H1 (cell line): Measurements from ENCODE around the gene HAT1. TPM values are rescaled to one million over a fixed set of nuclear protein-coding genes. Genes with fewer than 3 reads are reported as not detected.

Experiments used
- CTCF ChIA-PET: fragments of 300-600 bp; sonication (Branson Sonifier 250); formaldehyde crosslinking; loops from one replicate; lab custom pipeline; 2021; ENCODE audit not compliant: partially characterized antibody; lab: Charles Lee
- POLR2A ChIA-PET: fragments of 300-600 bp; sonication (Branson Sonifier 250); formaldehyde crosslinking; loops from one replicate; lab custom pipeline; 2021; ENCODE audit warnings: inconsistent platforms; ENCODE audit not compliant: partially characterized antibody; lab: Charles Lee
- DNase-seq, 2 experiments: peaks; one replicate each; pipeline versions ENCODE4 v3.0.0 to v3.0.0-alpha.2; 2010 to 2022; ENCODE audit warnings: low spot score in 2 of 2, low read depth in 1 of 2, mixed read lengths in 1 of 2
- FAIRE-seq: peaks from 2 replicates; lab custom pipeline; 2011; peaks lifted over from hg19 to GRCh38; lab: Jason Lieb, UNC
- H2AFZ ChIP-seq: 2 replicates; pipeline ENCODE4 v1.8.1; 2012; ENCODE audit warnings: low read length, inconsistent platforms
- H2AK5ac ChIP-seq: 2 replicates; pipeline ENCODE4 v1.6.1; 2013; ENCODE audit warnings: low read depth, low read length
- H2BK120ac ChIP-seq: replicated peaks from 2 replicates; pipeline ENCODE3; 2013; ENCODE audit warnings: low read depth, low read length, inconsistent platforms
- H2BK12ac ChIP-seq: 2 replicates; pipeline ENCODE4 v1.6.1; 2013; ENCODE audit warnings: low read depth, low read length
- H2BK15ac ChIP-seq: 2 replicates; pipeline ENCODE4 v1.6.1; 2013; ENCODE audit warnings: low read length
- H2BK20ac ChIP-seq: 2 replicates; pipeline ENCODE4 v1.6.1; 2013; ENCODE audit warnings: low read length
- H2BK5ac ChIP-seq: 2 replicates; pipeline ENCODE4 v1.6.1; 2013; ENCODE audit warnings: low read depth, low read length
- H3K14ac ChIP-seq: 2 replicates; pipeline ENCODE4 v1.6.1; 2013; ENCODE audit warnings: inconsistent platforms; ENCODE audit not compliant: insufficient read length
- H3K18ac ChIP-seq: 2 replicates; pipeline ENCODE4 v1.6.1; 2013; ENCODE audit warnings: low read length; ENCODE audit errors: extremely low read depth
- H3K23ac ChIP-seq: 2 replicates; pipeline ENCODE4 v1.6.1; 2013; ENCODE audit warnings: inconsistent platforms; ENCODE audit not compliant: insufficient read length
- H3K23me2 ChIP-seq: 2 replicates; pipeline ENCODE4 v1.6.1; 2013; ENCODE audit warnings: low read depth, low read length
- H3K27ac ChIP-seq: 2 replicates; pipeline ENCODE4 v1.6.1; 2011; ENCODE audit warnings: low read depth, low read length, inconsistent platforms
- H3K27me3 ChIP-seq, 4 experiments: replicated peaks in 1 of 4; 1 replicate in 1 of 4; 2 replicates in 3 of 4; pipeline versions ENCODE4 v1.6.1 to v1.8.1; 2011 to 2013; ENCODE audit warnings: low read length in 3 of 4, mild to moderate bottlenecking in 3 of 4, inconsistent platforms in 2 of 4, mixed read lengths in 2 of 4, moderate library complexity in 1 of 4; ENCODE audit not compliant: control insufficient read depth in 3 of 4, insufficient read depth in 3 of 4; ENCODE audit errors: extremely low read depth in 1 of 4
- H3K36me3 ChIP-seq, 4 experiments: 2 replicates each; pipeline versions ENCODE4 v1.6.1 to v1.8.1; 2011 to 2013; ENCODE audit warnings: mild to moderate bottlenecking in 4 of 4, low read length in 3 of 4, moderate library complexity in 2 of 4, control low read depth in 1 of 4, inconsistent platforms in 1 of 4; ENCODE audit not compliant: insufficient read depth in 4 of 4, control insufficient read depth in 2 of 4
- H3K4ac ChIP-seq: replicated peaks from 2 replicates; pipeline ENCODE3; 2013; ENCODE audit warnings: low read length, low read depth, mixed read lengths, inconsistent platforms; ENCODE audit not compliant: insufficient read length
- H3K4me1 ChIP-seq, 4 experiments: replicated peaks in 1 of 4; 1 replicate in 1 of 4; 2 replicates in 3 of 4; pipeline versions ENCODE4 v1.6.1 to v1.8.1; 2011 to 2013; ENCODE audit warnings: low read length in 3 of 4, inconsistent platforms in 2 of 4, mixed read lengths in 1 of 4; ENCODE audit not compliant: insufficient read depth in 4 of 4, control insufficient read depth in 3 of 4
- H3K4me2 ChIP-seq, 2 experiments: 2 replicates each; pipeline versions ENCODE4 v1.6.1 to v1.8.1; 2011 to 2013; ENCODE audit warnings: low read depth in 2 of 2, low read length in 2 of 2, control low read depth in 1 of 2, inconsistent platforms in 1 of 2, mild to moderate bottlenecking in 1 of 2; ENCODE audit not compliant: insufficient read depth in 1 of 2
- H3K4me3 ChIP-seq, 4 experiments: fragments of 200-600, 300-600 bp in 1 of 4; sonication (generic), shearing (Covaris generic), sonication (Bioruptor Twin) in 1 of 4; 2 replicates each; pipeline versions ENCODE4 v1.5.1 to v1.8.1; 2011 to 2016; ENCODE audit warnings: low read length in 4 of 4, low read depth in 3 of 4, control low read depth in 2 of 4, inconsistent platforms in 2 of 4, mild to moderate bottlenecking in 2 of 4, mixed read lengths in 1 of 4, moderate library complexity in 1 of 4; ENCODE audit not compliant: insufficient read depth in 2 of 4; ENCODE audit errors: extremely low read depth in 1 of 4
- H3K56ac ChIP-seq: replicated peaks from 2 replicates; pipeline ENCODE3; 2013; ENCODE audit warnings: low read depth, mild to moderate bottlenecking, mixed read lengths, low read length, inconsistent platforms; ENCODE audit not compliant: insufficient read length
- H3K79me1 ChIP-seq: 2 replicates; pipeline ENCODE4 v1.6.1; 2013; ENCODE audit warnings: low read depth, low read length, control low read depth
- H3K79me2 ChIP-seq, 2 experiments: 2 replicates each; pipeline versions ENCODE4 v1.6.1 to v1.8.1; 2012 to 2013; ENCODE audit warnings: low read length in 2 of 2, mild to moderate bottlenecking in 2 of 2, inconsistent platforms in 1 of 2; ENCODE audit not compliant: insufficient read depth in 2 of 2, control insufficient read depth in 1 of 2
- H3K9ac ChIP-seq, 4 experiments: replicated peaks in 1 of 4; 1 replicate in 1 of 4; 2 replicates in 3 of 4; pipeline versions ENCODE4 v1.6.1 to v1.8.1; 2011 to 2013; ENCODE audit warnings: low read depth in 3 of 4, low read length in 3 of 4, control low read depth in 2 of 4, mild to moderate bottlenecking in 2 of 4, moderate library complexity in 2 of 4, inconsistent platforms in 1 of 4; ENCODE audit errors: extremely low read depth in 1 of 4
- H3K9me3 ChIP-seq, 2 experiments: 2 replicates each; pipeline versions ENCODE4 v1.6.1 to v1.8.1; 2012 to 2013; ENCODE audit warnings: mild to moderate bottlenecking in 2 of 2, moderate library complexity in 2 of 2, control low read depth in 1 of 2, inconsistent platforms in 1 of 2, low read depth in 1 of 2, low read length in 1 of 2, mixed read lengths in 1 of 2; ENCODE audit not compliant: insufficient read depth in 2 of 2
- H4K20me1 ChIP-seq, 2 experiments: replicated peaks in 1 of 2; 2 replicates each; pipeline versions ENCODE3 to v1.8.1; 2011 to 2013; ENCODE audit warnings: inconsistent platforms in 2 of 2, low read length in 2 of 2, mild to moderate bottlenecking in 1 of 2; ENCODE audit not compliant: insufficient read depth in 2 of 2, control insufficient read depth in 1 of 2
- H4K5ac ChIP-seq: 2 replicates; pipeline ENCODE4 v1.6.1; 2013; ENCODE audit warnings: low read length, low read depth, mixed read lengths, inconsistent platforms; ENCODE audit not compliant: insufficient read length
- H4K8ac ChIP-seq: 2 replicates; pipeline ENCODE4 v1.8.0; 2013; ENCODE audit warnings: mild to moderate bottlenecking, moderate library complexity, low read length, inconsistent platforms; ENCODE audit not compliant: insufficient read depth; ENCODE audit errors: extremely low read depth
- H4K91ac ChIP-seq: replicated peaks from 2 replicates; pipeline ENCODE3; 2013; ENCODE audit warnings: low read length, mixed read lengths, inconsistent platforms; ENCODE audit not compliant: insufficient read length
- BACH1 ChIP-seq: IDR thresholded peaks from 2 replicates; pipeline ENCODE4 v1.6.1; 2012; ENCODE audit warnings: low read length, improper control_type of control experiment
- BRCA1 ChIP-seq: IDR thresholded peaks from 2 replicates; pipeline ENCODE4 v1.6.1; 2012; ENCODE audit warnings: low read depth, low read length, improper control_type of control experiment
- CEBPB ChIP-seq: IDR thresholded peaks from 2 replicates; pipeline ENCODE4 v1.6.1; 2012; ENCODE audit warnings: low read depth, low read length
- KDM5A ChIP-seq: fragments of 200-600 bp; IDR thresholded peaks from 2 replicates; pipeline ENCODE4 v1.7.1; 2012; ENCODE audit warnings: mild to moderate bottlenecking, low read length, inconsistent platforms, mixed read lengths
- NRF1 ChIP-seq: IDR thresholded peaks from 2 replicates; pipeline ENCODE4 v1.6.1; 2011; ENCODE audit warnings: mild to moderate bottlenecking, low read depth, low read length, improper control_type of control experiment
- RNF2 ChIP-seq: fragments of 200-900, 300-1000 bp; sonication (generic); IDR thresholded peaks from 2 replicates; pipeline ENCODE4 v1.7.1; 2016; ENCODE audit warnings: borderline replicate concordance, low read depth, mild to moderate bottlenecking, antibody characterized with exemption, low read length; ENCODE audit not compliant: poor library complexity, severe bottlenecking; ENCODE audit errors: missing control alignments
- TAF1 ChIP-seq: IDR thresholded peaks from 2 replicates; pipeline ENCODE4 v1.6.1; 2011; ENCODE audit warnings: mild to moderate bottlenecking, low read depth, low read length
- TBP ChIP-seq: IDR thresholded peaks from 2 replicates; pipeline ENCODE4 v1.6.1; 2011; ENCODE audit warnings: low read depth, low read length, improper control_type of control experiment
- WGBS, 2 experiments: shearing (Covaris generic) in 1 of 2; methylation state at CpG; one replicate each; pipeline versions ENCODE4 v1.1.6 to v1.1.7; 2013 to 2015; ENCODE audit warnings: low lambda C conversion rate in 2 of 2, mixed read lengths in 2 of 2, inconsistent platforms in 1 of 2, low coverage in 1 of 2, missing lambda C conversion rate in 1 of 2; ENCODE audit not compliant: insufficient replicate concordance in 2 of 2, insufficient coverage in 1 of 2, insufficient read length in 1 of 2; ENCODE audit errors: extremely low coverage in 1 of 2, missing lambda C conversion rate in 1 of 2; 5-methylcytosine and 5-hydroxymethylcytosine counted together
- polyA plus RNA-seq, 7 experiments: library from polyadenylated mRNA; depleted of rRNA in 3 of 7; stranded (reverse) in 5 of 7; unstranded in 2 of 7; fragments of >200 nt in 5 of 7; fragments of 200-250 nt in 2 of 7; gene quantifications; 1 replicate in 5 of 7; 2 replicates in 1 of 7; 4 replicates in 1 of 7; pipeline versions ENCODE4 v1.2.1 to v1.2.3, GENCODE V29; 2011 to 2013; ENCODE audit warnings: missing spikeins in 2 of 7, mixed read lengths in 2 of 7
- total RNA-seq: library from RNA; stranded (reverse); fragmentation: NEBNext Ultra II Directional; extraction: Animal tissue kit (Norgen Biotek cat#: 25700); gene quantifications from 2 replicates; pipeline ENCODE4 v1.2.1, GENCODE V29; 2021
- TF ChIP-seq, protein P1 (sequence below): IDR thresholded peaks from 2 replicates; pipeline ENCODE4 v1.6.1; 2011; ENCODE audit warnings: low read length, improper control_type of control experiment

Gene HAT1
- total and polyA plus RNA-seq, 2 of the 8 experiments (the other 6 are each of a cell fraction or from before 2014, with no cell fraction given), result 44.6 to 74.2 TPM

DNA sequence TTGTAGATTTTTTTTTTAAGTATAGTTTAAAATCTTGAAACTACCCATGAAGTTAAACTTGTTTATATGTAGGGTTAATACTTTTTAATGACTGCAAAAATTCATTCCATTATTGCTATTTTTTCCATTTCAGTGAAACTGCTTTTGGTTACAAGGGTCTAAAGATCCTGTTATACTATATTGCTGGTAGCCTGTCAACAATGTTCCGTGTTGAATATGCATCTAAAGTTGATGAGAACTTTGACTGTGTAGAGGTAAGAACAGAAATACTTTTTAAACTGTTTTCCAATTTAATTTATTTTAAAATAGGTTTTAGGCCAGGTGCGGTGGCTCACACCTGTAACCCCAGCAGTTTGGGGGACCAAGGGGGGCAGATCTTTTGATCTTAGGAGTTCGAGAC lies 30.5 kb downstream of the HAT1 start:
- Histone ChIP-seq H3K27ac (no peak overlapping the region), H3K79me2 (no peaks in the 10 kb centered on the region; a peak in 1 of 4 replicates), H2BK15ac (no peak overlapping the region), H3K9me3 (no peaks in the 10 kb centered on the region), H2BK5ac (no peak overlapping the region), H3K36me3 (peaks cover 0 to 8% (median 1%) of the 10 kb centered on the region in 4 experiments; a peak in 4 of 8 replicates), H2AK5ac (no peak overlapping the region), H3K4ac (no peak overlapping the region), H3K14ac (no peak overlapping the region), H4K20me1 (peaks cover 2 to 4% of the 10 kb centered on the region in 2 experiments), H2BK120ac (no peak overlapping the region), H2BK20ac (no peak overlapping the region), H3K79me1 (no peaks in the 10 kb centered on the region), H4K8ac (no peak overlapping the region), H3K23ac (no peak overlapping the region), H3K4me1 (no peaks in the 10 kb centered on the region; a peak in 1 of 7 replicates), H3K4me3 (no peak overlapping the region), H3K56ac (no peak overlapping the region), H2BK12ac (no peak overlapping the region), H2AFZ (no peak overlapping the region), H3K4me2 (no peak overlapping the region), H4K5ac (no peak overlapping the region), H4K91ac (no peak overlapping the region), H3K9ac (no peak overlapping the region), H3K27me3 (no peaks in the 10 kb centered on the region), H3K18ac (no peak overlapping the region), H3K23me2 (no peaks in the 10 kb centered on the region)
- FAIRE-seq (no peak), DNase-seq (no peak)
- ChIA-PET CTCF (interaction anchor here (0.7 to 1.5 kb wide), 2 partner anchors 154 to 224 kb away, joined by 3 to 5 read pairs; no protein-coding TSS in a partner anchor), POLR2A (no interaction called here)
- 98% methylated on average over 3 of the region's 3 CpGs; no CpG with 5 or more reads in 1 of the 2 experiments for WGBS, 2 experiments
- TF ChIP-seq BRCA1, result no peak
- no peak for TF ChIP-seq TBP
- TF ChIP-seq CEBPB, result no peak
- no peak for TF ChIP-seq RNF2
- TF ChIP-seq TAF1, result no peak
- TF ChIP-seq, protein P1, sequence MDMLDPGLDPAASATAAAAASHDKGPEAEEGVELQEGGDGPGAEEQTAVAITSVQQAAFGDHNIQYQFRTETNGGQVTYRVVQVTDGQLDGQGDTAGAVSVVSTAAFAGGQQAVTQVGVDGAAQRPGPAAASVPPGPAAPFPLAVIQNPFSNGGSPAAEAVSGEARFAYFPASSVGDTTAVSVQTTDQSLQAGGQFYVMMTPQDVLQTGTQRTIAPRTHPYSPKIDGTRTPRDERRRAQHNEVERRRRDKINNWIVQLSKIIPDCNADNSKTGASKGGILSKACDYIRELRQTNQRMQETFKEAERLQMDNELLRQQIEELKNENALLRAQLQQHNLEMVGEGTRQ, result no peak
- no peak for TF ChIP-seq BACH1
- TF ChIP-seq KDM5A, result no peak
- no peak for TF ChIP-seq NRF1
